HG02610 (cell line): ENCODE data around the gene FAM163B.

Source experiments
- ATAC-seq: cut with Tn5 transposase; IDR thresholded peaks from one replicate; pipeline ENCODE4 v1.9.1; 2021; ENCODE audit warnings: mild to moderate bottlenecking, moderate library complexity; ENCODE audit not compliant: unreplicated experiment

FAM163B gene

GRCh38 chr9:133616643-133617405, 7.6 kb upstream of the FAM163B start:
- no peak for ATAC-seq

DNA sequence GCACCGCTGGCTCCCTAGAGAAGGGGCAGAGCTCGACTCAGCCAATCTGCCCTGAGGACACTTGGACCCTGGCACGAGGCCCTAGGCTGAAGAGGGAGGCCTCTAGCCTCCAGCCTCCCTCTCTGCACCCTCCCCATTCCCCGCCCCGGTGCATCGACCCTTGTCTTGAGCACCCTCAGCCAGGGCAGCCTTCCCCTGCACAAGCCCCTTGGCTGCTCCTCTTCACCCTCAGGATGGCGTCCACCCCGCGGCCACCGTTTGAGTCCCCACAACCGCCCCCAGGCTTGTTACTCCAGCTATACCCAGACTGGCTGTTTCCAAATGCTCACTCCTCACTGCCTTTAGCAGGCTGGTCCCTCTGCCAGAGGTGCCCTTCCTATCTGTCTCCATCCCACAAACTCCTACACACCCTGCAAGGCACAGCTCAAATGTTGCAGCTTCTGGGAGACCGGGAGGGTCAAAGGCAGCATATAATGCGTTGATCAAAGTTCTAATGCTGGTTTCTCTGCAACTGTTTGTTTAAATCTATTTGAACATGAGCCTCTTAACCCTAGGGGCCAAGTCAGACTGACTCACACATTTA, 6.5 kb upstream of the FAM163B start:
- no peak for ATAC-seq

DNA sequence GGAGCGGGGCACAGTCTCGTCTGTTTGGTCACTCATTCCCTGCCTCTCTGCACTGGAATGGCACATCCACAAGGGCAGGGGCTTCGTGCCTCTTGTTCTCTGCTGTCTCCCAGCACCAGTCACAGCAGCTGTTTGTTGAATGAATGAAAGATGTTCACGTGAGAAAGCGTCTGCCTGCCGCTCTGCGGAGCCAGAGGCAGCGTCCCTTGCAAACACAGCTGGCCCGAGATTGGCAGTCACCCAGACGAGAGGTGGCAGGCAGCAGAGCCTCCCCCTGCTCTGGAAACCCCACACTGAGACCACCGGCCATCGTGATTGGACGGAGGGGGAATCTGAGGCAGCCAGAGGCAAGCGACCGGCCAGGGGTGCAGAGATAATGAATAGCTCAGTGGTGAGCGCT, 6.0 kb upstream of the FAM163B start:
- ATAC-seq = no peak

DNA sequence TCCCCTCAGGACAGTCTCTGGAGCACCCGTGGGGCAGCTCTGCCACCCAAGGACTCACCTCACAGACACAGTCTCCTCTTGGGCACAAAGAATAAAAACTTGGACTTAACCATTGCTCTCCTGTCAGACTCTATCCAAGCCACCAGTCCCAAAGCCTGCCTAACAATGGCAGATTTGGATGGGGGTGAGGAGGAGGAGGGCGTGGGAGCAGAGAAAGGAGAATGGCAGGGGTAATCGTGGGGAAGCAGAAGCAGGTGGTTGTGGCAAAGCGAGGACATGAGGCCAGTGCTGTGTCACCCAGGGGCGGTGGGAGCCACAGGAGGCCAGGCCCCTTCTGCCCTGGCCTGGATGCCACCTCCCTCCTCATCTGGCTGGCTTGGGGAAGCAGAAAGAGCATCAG, 5.5 kb upstream of the FAM163B start:
- ATAC-seq = no peak

- ATAC-seq = no peak
Measured at GRCh38 chr9:133614056-133614455, 4.9 kb upstream of the FAM163B start.

GRCh38 chr9:133613432-133613831, 4.2 kb upstream of the FAM163B start:
- no peak for ATAC-seq

DNA sequence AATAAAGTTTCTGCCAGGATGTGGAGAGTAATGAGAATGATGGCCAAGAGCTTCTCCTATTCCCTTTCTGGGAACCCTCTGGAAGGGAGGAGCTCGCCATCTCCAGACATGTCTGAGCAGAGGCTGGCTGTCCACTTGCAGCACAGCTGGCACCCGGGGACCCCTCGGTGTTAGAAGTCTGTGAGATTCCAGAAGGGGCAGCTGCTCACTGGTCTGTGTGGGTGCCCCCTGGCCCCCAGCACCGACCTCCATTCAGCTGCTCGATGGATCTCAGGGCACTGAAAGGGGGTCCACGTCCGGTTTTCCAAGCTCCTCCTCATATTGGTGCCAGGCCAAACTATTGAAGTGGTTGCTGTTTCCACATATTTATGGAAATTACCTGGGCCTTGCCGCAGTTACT, 3.6 kb upstream of the FAM163B start:
- no peak for ATAC-seq

DNA sequence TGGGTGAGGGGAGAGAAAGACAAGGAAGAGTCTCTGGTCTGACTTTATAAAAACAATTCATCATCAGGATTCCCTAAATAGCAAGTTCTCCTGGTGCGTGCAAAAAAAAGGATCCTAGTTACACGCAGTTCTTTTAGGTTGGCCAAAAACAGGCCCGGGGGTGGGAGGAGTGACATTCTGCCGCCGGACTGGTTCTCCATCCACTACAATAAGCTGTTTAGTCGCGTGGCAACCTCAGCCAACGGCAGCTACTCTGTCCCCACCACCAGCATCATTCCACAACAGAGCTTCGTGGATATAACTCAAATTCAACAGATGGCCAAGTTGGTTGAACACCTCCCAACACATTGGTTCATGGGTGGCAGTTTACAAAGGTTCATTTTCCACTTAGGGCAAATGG, 2.9 kb upstream of the FAM163B start:
- ATAC-seq = no peak

- no peak for ATAC-seq
Measured at GRCh38 chr9:133610845-133611244, 1.7 kb upstream of the FAM163B start.

GRCh38 chr9:133608889-133609288, 300 bp downstream of the FAM163B start:
- no peak for ATAC-seq

GRCh38 chr9:133608382-133608781, 807 bp downstream of the FAM163B start:
- no peak for ATAC-seq

GRCh38 chr9:133607976-133608375, 1.2 kb downstream of the FAM163B start:
- no peak for ATAC-seq

GRCh38 chr9:133607381-133607780, 1.8 kb downstream of the FAM163B start:
- no peak for ATAC-seq

DNA sequence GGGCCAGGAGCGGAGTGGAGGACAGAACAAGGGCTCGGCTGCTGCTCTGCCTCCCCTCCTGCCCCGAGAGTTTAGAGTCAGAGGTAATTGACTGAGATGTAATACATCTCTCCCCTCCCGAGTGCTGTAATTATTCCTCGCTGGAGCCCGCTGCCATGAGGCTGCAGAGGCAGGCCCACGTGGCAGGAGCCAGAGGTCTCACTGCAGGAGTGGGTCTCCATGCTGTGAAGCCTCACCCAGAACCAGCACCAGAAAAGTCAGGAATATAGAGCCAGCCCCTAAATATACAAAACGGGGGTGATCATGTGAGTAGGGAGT, 2.5 kb downstream of the FAM163B start:
- no peak for ATAC-seq

DNA sequence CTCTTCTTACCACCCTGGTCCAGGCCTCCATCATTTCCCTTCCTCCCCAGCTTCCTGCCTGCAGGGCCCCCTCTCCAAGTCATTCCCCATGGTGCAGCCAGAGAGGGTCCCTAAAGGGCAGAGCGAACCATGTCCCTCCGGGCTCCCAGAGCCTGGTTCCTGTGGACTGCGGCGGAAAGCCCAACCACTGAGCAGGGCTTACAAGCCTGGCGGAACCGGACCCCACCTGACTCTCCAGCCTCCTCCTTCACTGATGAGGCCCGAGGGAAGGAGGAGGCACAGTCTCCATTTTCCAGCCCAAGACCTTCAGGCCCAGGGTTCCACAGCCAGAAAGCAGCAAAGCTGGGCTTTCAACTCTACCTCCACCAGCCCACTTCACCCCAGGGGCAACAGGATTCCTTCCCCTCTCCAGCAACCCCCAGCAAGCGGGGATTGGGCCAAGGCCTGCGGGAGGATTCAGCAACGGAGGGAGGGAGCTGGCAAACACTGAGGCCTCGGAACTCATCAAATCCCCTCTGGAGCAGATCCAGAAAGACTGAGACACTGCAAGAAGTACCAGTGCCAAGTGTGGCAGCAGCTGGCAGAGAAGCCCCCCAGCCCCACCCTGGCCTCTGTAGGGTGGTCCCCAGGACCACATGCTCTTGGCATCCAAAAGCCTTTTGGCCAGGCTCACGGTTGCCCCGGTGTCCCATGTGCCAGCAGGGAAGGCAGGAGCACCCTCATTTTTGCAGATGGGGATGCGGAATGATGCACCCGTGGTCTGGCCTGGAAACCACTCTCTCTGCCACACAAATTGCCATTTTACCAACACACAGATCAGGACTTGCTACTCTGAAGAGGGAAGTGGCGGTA, 3.1 kb downstream of the FAM163B start:
- ATAC-seq = no peak

DNA sequence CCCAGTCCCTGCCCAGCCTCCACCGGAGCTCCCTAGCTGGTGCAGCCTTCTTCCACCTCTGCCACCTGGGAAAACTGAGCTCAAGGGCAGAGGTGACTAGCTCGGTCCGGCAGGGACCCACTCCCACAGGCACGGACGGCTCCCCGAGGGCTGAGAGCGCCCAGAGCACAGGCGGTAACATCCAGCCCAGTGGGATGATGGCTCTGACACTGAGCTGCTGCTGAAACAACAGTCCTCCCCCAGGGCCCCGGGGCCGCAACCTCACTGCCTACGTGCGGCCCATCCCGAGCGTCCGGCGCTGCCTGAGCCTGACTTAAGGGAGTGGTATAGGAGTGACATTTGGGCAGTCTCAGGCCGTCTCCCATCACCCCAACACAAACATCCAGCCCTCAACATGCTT, 3.7 kb downstream of the FAM163B start:
- ATAC-seq = no peak

GRCh38 chr9:133604856-133605255, 4.3 kb downstream of the FAM163B start:
- no peak for ATAC-seq

GRCh38 chr9:133604214-133604613, 5.0 kb downstream of the FAM163B start:
- no peak for ATAC-seq

DNA sequence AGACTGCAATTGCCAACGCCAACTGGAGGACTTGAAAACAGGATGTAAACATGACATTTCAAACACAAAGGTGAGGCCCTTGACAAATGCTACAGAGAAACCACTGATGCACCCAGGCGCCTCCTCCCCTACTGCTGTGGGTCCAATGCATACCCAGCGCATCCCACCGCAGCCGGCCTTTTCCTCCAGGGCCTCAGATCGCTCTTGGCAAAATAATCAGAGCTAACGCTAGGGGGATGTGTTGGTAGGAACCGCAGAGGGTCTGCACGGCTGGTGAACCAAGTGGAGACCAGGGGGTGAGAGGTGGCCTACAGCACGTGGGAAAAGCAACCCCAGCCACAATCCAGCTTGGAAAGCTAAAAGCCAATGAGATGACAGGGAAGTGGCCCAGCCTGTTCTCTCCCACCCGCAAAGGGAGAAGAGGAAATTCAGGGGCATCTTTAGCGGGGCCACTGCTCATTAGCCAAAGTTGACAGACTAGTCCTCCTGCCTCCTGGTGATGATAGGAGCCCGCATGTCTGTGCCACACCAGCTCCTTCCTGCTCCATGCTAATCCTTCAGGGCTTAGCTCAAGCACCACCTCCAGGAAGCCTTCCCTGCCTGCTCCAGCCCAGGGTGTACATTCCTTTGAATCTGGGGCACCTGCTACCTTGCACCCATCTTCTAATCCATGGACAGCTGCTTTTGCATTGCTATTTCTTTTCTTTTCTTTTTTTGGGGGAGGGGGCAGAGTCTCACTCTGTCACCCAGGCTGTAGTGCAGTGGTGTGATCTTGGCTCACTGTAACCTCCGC, 5.9 kb downstream of the FAM163B start:
- no peak for ATAC-seq

- ATAC-seq = no peak
Measured at GRCh38 chr9:133602277-133602676, 6.9 kb downstream of the FAM163B start.

GRCh38 chr9:133601746-133602145, 7.4 kb downstream of the FAM163B start:
- ATAC-seq = no peak
